HEK293 (cell line): ENCODE measurements around the gene DIP2C.

Experiments
- CTCF ChIA-PET: fragments of 350-600 bp; formaldehyde crosslinking; extraction: SDS; loops from one replicate; lab custom pipeline; 2021; ENCODE audit warnings: antibody characterized with exemption; lab: Yijun Ruan, JAX
- POLR2A ChIA-PET: fragments of 300-600 bp; formaldehyde crosslinking; extraction: SDS; loops from one replicate; lab custom pipeline; 2020; ENCODE audit warnings: antibody characterized with exemption, inconsistent platforms; lab: Yijun Ruan, JAX
- H3K27ac ChIP-seq: fragments of 200-500 bp; sonication (Bioruptor generic); 2 replicates; pipeline ENCODE4 v1.5.1; 2014; ENCODE audit warnings: low read depth, low read length, control low read depth, inconsistent platforms; ENCODE audit errors: extremely low read depth
- H3K36me3 ChIP-seq, 2 experiments: fragments of 200-500 bp in 1 of 2; sonication (Bioruptor generic) in 1 of 2; 1 replicate in 1 of 2; 2 replicates in 1 of 2; pipeline ENCODE4 v1.5.1; 2014 to 2017; ENCODE audit warnings: inconsistent platforms in 2 of 2, low read length in 2 of 2; ENCODE audit not compliant: control insufficient read depth in 2 of 2, insufficient read depth in 1 of 2
- H3K4me1 ChIP-seq: fragments of 200-500 bp; sonication (Bioruptor generic); 2 replicates; pipeline ENCODE4 v1.5.1; 2014; ENCODE audit warnings: mild to moderate bottlenecking, low read length, inconsistent platforms; ENCODE audit not compliant: control insufficient read depth, insufficient read depth
- H3K4me3 ChIP-seq: 2 replicates; pipeline ENCODE4 v1.5.1; 2011; ENCODE audit warnings: low read depth, mild to moderate bottlenecking, control low read depth, low read length, moderate library complexity
- H3K9me3 ChIP-seq: fragments of 200-500 bp; sonication (Bioruptor generic); 2 replicates; pipeline ENCODE4 v1.5.1; 2014; ENCODE audit warnings: low read depth, low read length, inconsistent platforms; ENCODE audit not compliant: control insufficient read depth, insufficient read depth
- HOXC10 ChIP-seq: sonication (generic); formaldehyde crosslinking; IDR thresholded peaks from 2 replicates; pipeline ENCODE4 v1.8.1; 2023; ENCODE audit warnings: mild to moderate bottlenecking, missing genetic modification reagents
- HOXD13 ChIP-seq: sonication (generic); formaldehyde crosslinking; IDR thresholded peaks from 2 replicates; pipeline ENCODE4 v1.8.0; 2022; ENCODE audit warnings: missing genetic modification reagents, borderline replicate concordance
- KLF1 ChIP-seq: fragments of 450-650 bp; formaldehyde crosslinking; IDR thresholded peaks from 2 replicates; pipeline ENCODE4 v1.5.1; 2016; ENCODE audit warnings: missing biosample characterization, missing genetic modification characterization
- OSR2 ChIP-seq: fragments of 450-650 bp; formaldehyde crosslinking; IDR thresholded peaks from 2 replicates; pipeline ENCODE4 v1.5.1; 2016; ENCODE audit warnings: missing biosample characterization, missing genetic modification characterization
- SP7 ChIP-seq: fragments of 450-650 bp; formaldehyde crosslinking; IDR thresholded peaks from 2 replicates; pipeline ENCODE4 v1.5.1; 2016; ENCODE audit warnings: missing biosample characterization, missing genetic modification characterization
- YY1 ChIP-seq: fragments of 450-650 bp; formaldehyde crosslinking; IDR thresholded peaks from 2 replicates; pipeline ENCODE4 v1.5.1; 2018; ENCODE audit warnings: missing biosample characterization, missing genetic modification characterization
- ZEB2 ChIP-seq: fragments of 450-650 bp; formaldehyde crosslinking; IDR thresholded peaks from 2 replicates; pipeline ENCODE4 v1.5.1; 2016; ENCODE audit warnings: missing biosample characterization, missing genetic modification characterization
- ZFHX2 ChIP-seq: fragments of 450-650 bp; formaldehyde crosslinking; conservative IDR thresholded peaks from 2 replicates; pipeline ENCODE4 v1.5.1; 2016; ENCODE audit warnings: missing biosample characterization, missing genetic modification characterization
- ZFP69B ChIP-seq: fragments of 450-650 bp; formaldehyde crosslinking; IDR thresholded peaks from 2 replicates; pipeline ENCODE4 v1.5.1; 2016; ENCODE audit warnings: missing biosample characterization, missing genetic modification characterization
- ZNF112 ChIP-seq: fragments of 450-650 bp; formaldehyde crosslinking; IDR thresholded peaks from 2 replicates; pipeline ENCODE4 v1.5.0; 2017; ENCODE audit warnings: missing biosample characterization, missing genetic modification characterization
- ZNF214 ChIP-seq: fragments of 450-650 bp; formaldehyde crosslinking; IDR thresholded peaks from 2 replicates; pipeline ENCODE4 v1.5.1; 2017; ENCODE audit warnings: missing biosample characterization, mild to moderate bottlenecking, missing genetic modification characterization, borderline replicate concordance
- ZNF239 ChIP-seq: fragments of 450-650 bp; formaldehyde crosslinking; IDR thresholded peaks from 2 replicates; pipeline ENCODE4 v1.5.1; 2016; ENCODE audit warnings: missing biosample characterization, missing genetic modification characterization
- ZNF274 ChIP-seq, 2 experiments: fragments of 200-500 bp in 1 of 2; fragments of 450-650 bp in 1 of 2; sonication (Bioruptor generic) in 1 of 2; formaldehyde crosslinking in 1 of 2; IDR thresholded peaks; 2 replicates each; pipeline versions ENCODE4 v1.5.1 to v1.6.1; 2014 to 2016; ENCODE audit warnings: borderline replicate concordance in 1 of 2, inconsistent platforms in 1 of 2, low read length in 1 of 2, missing biosample characterization in 1 of 2, missing genetic modification characterization in 1 of 2
- ZNF366 ChIP-seq: fragments of 450-650 bp; formaldehyde crosslinking; conservative IDR thresholded peaks from 2 replicates; pipeline ENCODE4 v1.5.1; 2016; ENCODE audit warnings: missing biosample characterization, missing genetic modification characterization
- ZNF416 ChIP-seq: fragments of 450-650 bp; formaldehyde crosslinking; IDR thresholded peaks from 2 replicates; pipeline ENCODE4 v1.5.1; 2016; ENCODE audit warnings: missing biosample characterization, missing genetic modification characterization
- ZNF48 ChIP-seq: fragments of 450-650 bp; formaldehyde crosslinking; IDR thresholded peaks from 2 replicates; pipeline ENCODE4 v1.5.1; 2016; ENCODE audit warnings: missing biosample characterization, missing genetic modification characterization
- ZNF624 ChIP-seq: fragments of 450-650 bp; formaldehyde crosslinking; IDR thresholded peaks from 2 replicates; pipeline ENCODE4 v1.5.1; 2017; ENCODE audit warnings: missing biosample characterization, missing genetic modification characterization
- ZNF76 ChIP-seq: fragments of 450-650 bp; formaldehyde crosslinking; IDR thresholded peaks from 2 replicates; pipeline ENCODE4; 2016; ENCODE audit warnings: low read depth, missing biosample characterization, missing genetic modification characterization, borderline replicate concordance
- ZNF837 ChIP-seq: fragments of 450-650 bp; formaldehyde crosslinking; IDR thresholded peaks from 2 replicates; pipeline ENCODE4 v1.5.1; 2016; ENCODE audit warnings: missing biosample characterization, missing genetic modification characterization
- ZNF843 ChIP-seq: fragments of 450-650 bp; formaldehyde crosslinking; IDR thresholded peaks from 2 replicates; pipeline ENCODE4 v1.5.1; 2016; ENCODE audit warnings: missing biosample characterization, missing genetic modification characterization
- ZSCAN30 ChIP-seq: fragments of 450-650 bp; IDR thresholded peaks from 2 replicates; pipeline ENCODE4 v1.5.1; 2018; ENCODE audit warnings: missing biosample characterization, mild to moderate bottlenecking, missing genetic modification characterization, moderate library complexity
- TF ChIP-seq, protein P1 (sequence below): fragments of 450-650 bp; formaldehyde crosslinking; conservative IDR thresholded peaks from 2 replicates; pipeline ENCODE4 v1.5.1; 2016; ENCODE audit warnings: low read depth, missing biosample characterization, missing genetic modification characterization
- TF ChIP-seq, protein P2 (sequence below): fragments of 450-650 bp; formaldehyde crosslinking; IDR thresholded peaks from 2 replicates; pipeline ENCODE4 v1.5.1; 2017; ENCODE audit warnings: missing biosample characterization, mild to moderate bottlenecking, missing genetic modification characterization, moderate library complexity
- TF ChIP-seq, protein P3 (sequence below): fragments of 450-650 bp; formaldehyde crosslinking; IDR thresholded peaks from 2 replicates; pipeline ENCODE4 v1.5.1; 2016; ENCODE audit warnings: missing biosample characterization, missing genetic modification characterization, low read depth

DIP2C gene

DNA sequence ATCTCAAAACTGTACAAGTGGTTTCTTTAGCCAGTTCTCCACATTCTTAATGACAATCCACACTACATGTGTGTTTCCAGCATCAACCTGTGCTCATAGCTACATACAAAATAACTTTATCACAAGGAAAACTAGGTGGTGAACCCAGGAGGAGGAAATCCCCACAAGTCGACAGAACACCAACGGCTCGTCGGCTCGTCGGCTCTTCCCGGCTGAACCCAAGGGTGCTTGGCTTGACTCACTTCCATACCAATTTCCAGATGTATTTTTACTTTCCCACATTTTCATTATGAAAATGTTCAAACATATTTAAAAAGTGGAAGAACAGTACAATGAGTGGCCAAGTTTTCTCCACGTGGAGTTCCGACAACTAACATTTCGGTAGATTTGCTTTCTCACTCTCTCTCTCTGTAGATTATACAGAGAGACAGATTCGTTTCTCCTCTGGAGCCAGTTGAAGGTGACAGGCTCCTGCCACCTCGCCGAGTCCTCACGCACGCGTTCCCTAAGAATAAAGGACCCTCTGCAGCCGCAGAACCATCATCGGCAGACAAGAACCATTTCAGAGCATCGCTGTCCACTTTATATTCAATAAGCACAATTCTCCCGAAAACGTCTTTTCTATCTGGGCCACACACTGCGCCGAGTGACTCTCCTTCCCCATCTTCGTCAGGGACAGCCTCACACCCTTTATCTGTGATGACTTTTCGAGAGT, 53.3 kb downstream of the DIP2C start (continued):
- no peak for TF ChIP-seq ZNF274 (IDR thresholded peaks at IDR 0.05; ENCODE audit: low read length)
- TF ChIP-seq ZNF274 (tag by site-specific recombination; IDR thresholded peaks at IDR 0.05; ENCODE audit: borderline replicate concordance), result no peak
- TF ChIP-seq, protein P1, sequence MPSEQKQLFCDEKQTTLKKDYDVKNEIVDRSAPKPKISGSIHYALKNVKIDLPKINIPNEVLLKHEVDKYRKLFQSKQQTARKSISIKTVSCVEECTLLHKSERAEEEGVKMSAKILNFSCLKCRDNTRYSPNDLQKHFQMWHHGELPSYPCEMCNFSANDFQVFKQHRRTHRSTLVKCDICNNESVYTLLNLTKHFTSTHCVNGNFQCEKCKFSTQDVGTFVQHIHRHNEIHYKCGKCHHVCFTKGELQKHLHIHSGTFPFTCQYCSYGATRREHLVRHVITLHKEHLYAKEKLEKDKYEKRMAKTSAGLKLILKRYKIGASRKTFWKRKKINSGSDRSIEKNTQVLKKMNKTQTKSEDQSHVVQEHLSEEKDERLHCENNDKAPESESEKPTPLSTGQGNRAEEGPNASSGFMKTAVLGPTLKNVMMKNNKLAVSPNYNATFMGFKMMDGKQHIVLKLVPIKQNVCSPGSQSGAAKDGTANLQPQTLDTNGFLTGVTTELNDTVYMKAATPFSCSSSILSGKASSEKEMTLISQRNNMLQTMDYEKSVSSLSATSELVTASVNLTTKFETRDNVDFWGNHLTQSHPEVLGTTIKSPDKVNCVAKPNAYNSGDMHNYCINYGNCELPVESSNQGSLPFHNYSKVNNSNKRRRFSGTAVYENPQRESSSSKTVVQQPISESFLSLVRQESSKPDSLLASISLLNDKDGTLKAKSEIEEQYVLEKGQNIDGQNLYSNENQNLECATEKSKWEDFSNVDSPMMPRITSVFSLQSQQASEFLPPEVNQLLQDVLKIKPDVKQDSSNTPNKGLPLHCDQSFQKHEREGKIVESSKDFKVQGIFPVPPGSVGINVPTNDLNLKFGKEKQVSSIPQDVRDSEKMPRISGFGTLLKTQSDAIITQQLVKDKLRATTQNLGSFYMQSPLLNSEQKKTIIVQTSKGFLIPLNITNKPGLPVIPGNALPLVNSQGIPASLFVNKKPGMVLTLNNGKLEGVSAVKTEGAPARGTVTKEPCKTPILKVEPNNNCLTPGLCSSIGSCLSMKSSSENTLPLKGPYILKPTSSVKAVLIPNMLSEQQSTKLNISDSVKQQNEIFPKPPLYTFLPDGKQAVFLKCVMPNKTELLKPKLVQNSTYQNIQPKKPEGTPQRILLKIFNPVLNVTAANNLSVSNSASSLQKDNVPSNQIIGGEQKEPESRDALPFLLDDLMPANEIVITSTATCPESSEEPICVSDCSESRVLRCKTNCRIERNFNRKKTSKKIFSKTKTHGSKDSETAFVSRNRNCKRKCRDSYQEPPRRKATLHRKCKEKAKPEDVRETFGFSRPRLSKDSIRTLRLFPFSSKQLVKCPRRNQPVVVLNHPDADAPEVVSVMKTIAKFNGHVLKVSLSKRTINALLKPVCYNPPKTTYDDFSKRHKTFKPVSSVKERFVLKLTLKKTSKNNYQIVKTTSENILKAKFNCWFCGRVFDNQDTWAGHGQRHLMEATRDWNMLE (tag by site-specific recombination), result no peak
- no peak for TF ChIP-seq ZNF112 (tag by site-specific recombination)
- no peak for TF ChIP-seq ZNF76 (tag by site-specific recombination)
- TF ChIP-seq ZFHX2, result no peak
- TF ChIP-seq ZNF48, result no peak

DNA sequence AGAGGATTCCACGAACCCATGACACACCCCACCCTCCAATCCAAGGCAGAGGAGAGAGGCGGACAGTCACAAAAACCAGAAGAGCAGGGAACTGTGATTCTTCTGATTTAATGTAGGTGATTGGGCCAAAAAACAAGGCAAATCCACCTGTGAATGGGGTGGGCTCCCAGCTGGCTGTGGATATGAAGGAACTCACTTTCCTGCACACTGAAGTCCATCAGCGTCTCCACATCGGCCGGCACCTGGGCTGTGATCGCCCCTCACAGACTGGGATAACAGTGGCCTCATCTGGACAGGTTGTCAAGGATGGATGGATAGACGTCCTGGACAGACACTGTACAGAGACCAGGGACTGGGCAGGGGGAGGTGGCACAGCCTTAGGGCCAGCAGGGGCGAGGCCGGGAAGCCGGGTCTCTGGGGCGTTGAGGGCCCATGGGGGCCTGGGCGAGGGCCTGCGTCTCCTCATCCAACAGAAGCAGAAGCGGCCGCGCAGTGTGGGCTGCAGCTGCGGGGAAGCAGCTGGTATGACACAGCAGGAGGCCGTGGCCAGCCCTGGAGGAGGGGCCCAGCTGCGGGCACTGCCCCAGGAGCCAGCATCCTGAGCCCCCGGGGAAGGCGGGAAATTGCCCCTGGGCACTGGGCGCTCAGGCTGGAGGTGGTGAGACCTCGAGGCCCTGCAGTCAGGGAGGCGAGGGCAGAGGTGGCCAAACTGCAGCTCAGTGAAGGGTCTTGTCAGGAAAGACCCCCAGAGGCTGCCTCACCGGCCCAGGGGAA, 54.2 kb downstream of the DIP2C start:
- Histone ChIP-seq H3K9me3 (no peaks in the 10 kb centered on the region), H3K4me3 (no peak overlapping the region), H3K27ac (no peak overlapping the region), H3K36me3 (peaks cover 0 to 3% of the 10 kb centered on the region in 2 experiments; a peak in 1 of 3 replicates), H3K4me1 (0 out of 2 replicates have a peak, but pooled peaks cover 3% of the 10 kb centered on the region)
- TF ChIP-seq ZSCAN30 (tag by site-specific recombination) (no peak), HOXD13 (no peak), ZNF837 (tag by site-specific recombination) (no peak), ZFHX2 (no peak), ZNF624 (no peak), ZNF416 (tag by site-specific recombination) (no peak), ZNF843 (tag by site-specific recombination) (no peak), ZNF366 (tag by site-specific recombination) (no peak)
- TF ChIP-seq, protein P2, sequence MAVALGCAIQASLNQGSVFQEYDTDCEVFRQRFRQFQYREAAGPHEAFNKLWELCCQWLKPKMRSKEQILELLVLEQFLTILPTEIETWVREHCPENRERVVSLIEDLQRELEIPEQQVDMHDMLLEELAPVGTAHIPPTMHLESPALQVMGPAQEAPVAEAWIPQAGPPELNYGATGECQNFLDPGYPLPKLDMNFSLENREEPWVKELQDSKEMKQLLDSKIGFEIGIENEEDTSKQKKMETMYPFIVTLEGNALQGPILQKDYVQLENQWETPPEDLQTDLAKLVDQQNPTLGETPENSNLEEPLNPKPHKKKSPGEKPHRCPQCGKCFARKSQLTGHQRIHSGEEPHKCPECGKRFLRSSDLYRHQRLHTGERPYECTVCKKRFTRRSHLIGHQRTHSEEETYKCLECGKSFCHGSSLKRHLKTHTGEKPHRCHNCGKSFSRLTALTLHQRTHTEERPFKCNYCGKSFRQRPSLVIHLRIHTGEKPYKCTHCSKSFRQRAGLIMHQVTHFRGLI (tag by site-specific recombination), result no peak
- ChIA-PET POLR2A (no interaction called here), CTCF (no interaction called here)

- H3K4me1 ChIP-seq, result 0 out of 2 replicates have a peak, but pooled peaks cover 3% of the 10 kb centered on the region
- ChIA-PET CTCF (interaction anchor here (0.6 kb wide), 1 partner anchor 15 kb away, joined by 4 read pairs; no protein-coding TSS in a partner anchor), POLR2A (no interaction called here)
- no peaks in the 10 kb centered on the region for H3K9me3 ChIP-seq
- H3K27ac ChIP-seq, result no peak overlapping the region
- peaks cover 0 to 6% of the 10 kb centered on the region in 2 experiments; a peak in 1 of 3 replicates for H3K36me3 ChIP-seq
- H3K4me3 ChIP-seq, result no peak overlapping the region
- TF ChIP-seq, protein P3, sequence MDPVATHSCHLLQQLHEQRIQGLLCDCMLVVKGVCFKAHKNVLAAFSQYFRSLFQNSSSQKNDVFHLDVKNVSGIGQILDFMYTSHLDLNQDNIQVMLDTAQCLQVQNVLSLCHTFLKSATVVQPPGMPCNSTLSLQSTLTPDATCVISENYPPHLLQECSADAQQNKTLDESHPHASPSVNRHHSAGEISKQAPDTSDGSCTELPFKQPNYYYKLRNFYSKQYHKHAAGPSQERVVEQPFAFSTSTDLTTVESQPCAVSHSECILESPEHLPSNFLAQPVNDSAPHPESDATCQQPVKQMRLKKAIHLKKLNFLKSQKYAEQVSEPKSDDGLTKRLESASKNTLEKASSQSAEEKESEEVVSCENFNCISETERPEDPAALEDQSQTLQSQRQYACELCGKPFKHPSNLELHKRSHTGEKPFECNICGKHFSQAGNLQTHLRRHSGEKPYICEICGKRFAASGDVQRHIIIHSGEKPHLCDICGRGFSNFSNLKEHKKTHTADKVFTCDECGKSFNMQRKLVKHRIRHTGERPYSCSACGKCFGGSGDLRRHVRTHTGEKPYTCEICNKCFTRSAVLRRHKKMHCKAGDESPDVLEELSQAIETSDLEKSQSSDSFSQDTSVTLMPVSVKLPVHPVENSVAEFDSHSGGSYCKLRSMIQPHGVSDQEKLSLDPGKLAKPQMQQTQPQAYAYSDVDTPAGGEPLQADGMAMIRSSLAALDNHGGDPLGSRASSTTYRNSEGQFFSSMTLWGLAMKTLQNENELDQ (tag by site-specific recombination), result no peak
- TF ChIP-seq ZNF214 (tag by site-specific recombination) (peak; percentile 92), HOXC10 (CRISPR knock-in tag) (no peak), ZEB2 (tag by site-specific recombination) (0 out of 2 replicates have a peak, but pooled peaks have one; percentile 14), YY1 (tag by site-specific recombination) (no peak), ZFP69B (tag by site-specific recombination) (no peak), SP7 (peak; percentile 78), KLF1 (no peak), ZNF239 (tag by site-specific recombination) (no peak), OSR2 (tag by site-specific recombination) (peak; percentile 43; the same call in 1 of the 2 replicates)
Measured at GRCh38 chr10:634256-634655, 55.2 kb downstream of the DIP2C start.
